D341Med (cell line): Measurements from ENCODE around the gene MIB2.
"Not testable (repeated sequence)": the region's sequence is repeated elsewhere in the genome, so short reads cannot be mapped to it uniquely, and the experiment has no call there.

ENCODE experiments used
- DNase-seq: peaks from one replicate; pipeline ENCODE4 v3.0.0; 2012; ENCODE audit warnings: low spot score

Gene MIB2

GRCh38 chr1:1648265-1648664 is 33.0 kb downstream of the MIB2 start:
- not testable (repeated sequence) for DNase-seq

- peak; percentile 86 for DNase-seq
Observed at GRCh38 chr1:1658583-1659549, 43.6 kb downstream of the MIB2 start, which contains the start of gene CDK11B. TSS of gene CDK11B (minus strand) at chr1:1659004. CDS start at chr1:1657485, 1,519 bp downstream.

- not testable (repeated sequence) for DNase-seq
Observed at GRCh38 chr1:1662392-1662791, 47.1 kb downstream of the MIB2 start.

- DNase-seq = not testable (repeated sequence)
Observed at GRCh38 chr1:1662830-1663560, 47.7 kb downstream of the MIB2 start.

GRCh38 chr1:1664318-1664717 is 49.0 kb downstream of the MIB2 start:
- not testable (repeated sequence) for DNase-seq

- DNase-seq = no peak
Observed at GRCh38 chr1:1664941-1665814, 49.9 kb downstream of the MIB2 start.

- peak; percentile 60 for DNase-seq
Observed at GRCh38 chr1:1665815-1666251, 50.5 kb downstream of the MIB2 start.

GRCh38 chr1:1666526-1666925 is 51.2 kb downstream of the MIB2 start:
- DNase-seq = no peak

GRCh38 chr1:1669468-1670440 is 54.5 kb downstream of the MIB2 start:
- peak; percentile 17 for DNase-seq

GRCh38 chr1:1670866-1671265 is 55.6 kb downstream of the MIB2 start:
- peak; percentile 20 for DNase-seq

GRCh38 chr1:1671365-1672119 is 56.2 kb downstream of the MIB2 start:
- DNase-seq = peak; percentile 15

- DNase-seq = no peak
Observed at GRCh38 chr1:1672181-1672965, 57.1 kb downstream of the MIB2 start.

- not testable (repeated sequence) for DNase-seq
Observed at GRCh38 chr1:1674806-1675205, 59.5 kb downstream of the MIB2 start.

- not testable (repeated sequence) for DNase-seq
Observed at GRCh38 chr1:1675218-1675617, 59.9 kb downstream of the MIB2 start.

- DNase-seq = not testable (repeated sequence)
Observed at GRCh38 chr1:1676087-1676486, 60.8 kb downstream of the MIB2 start.

- peak; percentile 22 for DNase-seq
Observed at GRCh38 chr1:1677718-1678580, 62.6 kb downstream of the MIB2 start.

GRCh38 chr1:1678581-1679380 is 63.5 kb downstream of the MIB2 start:
- peak; percentile 47 for DNase-seq
